ENCODE results near the gene INAFM2. TPM values are rescaled to one million over a fixed set of nuclear protein-coding genes. Genes with fewer than 3 reads are reported as not detected.

Gene INAFM2
- polyA plus RNA-seq, 2 of the 4 experiments (the other 2 are of a cell fraction), result 2.8 to 3.8 TPM

DNA sequence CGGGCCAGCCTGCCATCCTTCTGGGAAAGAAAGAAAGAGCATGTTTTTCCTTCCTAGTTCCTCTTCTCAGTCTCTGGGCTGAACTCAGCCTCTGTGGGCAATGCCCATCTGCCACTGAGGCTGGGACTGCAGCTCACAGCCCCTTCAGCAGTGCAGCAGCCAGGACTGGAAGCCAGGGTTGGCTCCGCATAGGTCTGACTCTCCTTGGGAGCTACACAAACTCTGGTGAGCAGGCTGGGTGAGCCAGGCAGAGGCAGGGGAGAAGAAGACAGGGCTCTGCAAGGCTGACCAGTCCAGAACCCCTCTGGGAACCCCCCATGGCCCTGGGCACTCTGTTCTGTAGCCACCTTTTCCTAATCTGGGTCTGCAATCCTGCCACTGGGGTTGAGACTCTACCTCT is 38.1 kb downstream of the INAFM2 start:
- H3K27ac ChIP-seq, result no peak overlapping the region
- FAIRE-seq (no peak), ATAC-seq (no peak), DNase-seq (ENCODE audit: low read depth in 1 of 2, low spot score in 1 of 2) (no peak)
- TF ChIP-seq, protein P1, sequence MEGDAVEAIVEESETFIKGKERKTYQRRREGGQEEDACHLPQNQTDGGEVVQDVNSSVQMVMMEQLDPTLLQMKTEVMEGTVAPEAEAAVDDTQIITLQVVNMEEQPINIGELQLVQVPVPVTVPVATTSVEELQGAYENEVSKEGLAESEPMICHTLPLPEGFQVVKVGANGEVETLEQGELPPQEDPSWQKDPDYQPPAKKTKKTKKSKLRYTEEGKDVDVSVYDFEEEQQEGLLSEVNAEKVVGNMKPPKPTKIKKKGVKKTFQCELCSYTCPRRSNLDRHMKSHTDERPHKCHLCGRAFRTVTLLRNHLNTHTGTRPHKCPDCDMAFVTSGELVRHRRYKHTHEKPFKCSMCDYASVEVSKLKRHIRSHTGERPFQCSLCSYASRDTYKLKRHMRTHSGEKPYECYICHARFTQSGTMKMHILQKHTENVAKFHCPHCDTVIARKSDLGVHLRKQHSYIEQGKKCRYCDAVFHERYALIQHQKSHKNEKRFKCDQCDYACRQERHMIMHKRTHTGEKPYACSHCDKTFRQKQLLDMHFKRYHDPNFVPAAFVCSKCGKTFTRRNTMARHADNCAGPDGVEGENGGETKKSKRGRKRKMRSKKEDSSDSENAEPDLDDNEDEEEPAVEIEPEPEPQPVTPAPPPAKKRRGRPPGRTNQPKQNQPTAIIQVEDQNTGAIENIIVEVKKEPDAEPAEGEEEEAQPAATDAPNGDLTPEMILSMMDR (IDR thresholded peaks at IDR 0.05), result no peak
- TF ChIP-seq ZFP36 (IDR thresholded peaks at IDR 0.05; ENCODE audit: borderline replicate concordance, partially characterized antibody), result no peak
- no peak for TF ChIP-seq FOSB (CRISPR knock-in tag; IDR thresholded peaks at IDR 0.05)
- TF ChIP-seq MYC (IDR thresholded peaks at IDR 0.05; ENCODE audit: borderline replicate concordance, low read length), result no peak
- TF ChIP-seq PHF8 (IDR thresholded peaks at IDR 0.05; ENCODE audit: borderline replicate concordance, low read depth), result no peak
- TF ChIP-seq RNF2 (IDR thresholded peaks at IDR 0.05; ENCODE audit: borderline replicate concordance, low read depth), result no peak
- ChIA-PET CTCF (interaction anchor here (1.6 to 2.3 kb wide), 2 partner anchors 17 to 61 kb away, joined by 5 to 7 read pairs; no protein-coding TSS in a partner anchor), POLR2A (no interaction called here)
- H3K4me1 ChIP-seq, result no peaks in the 10 kb centered on the region
- no peak overlapping the region for H3K4me3 ChIP-seq
- no peaks in the 10 kb centered on the region for H3K9me3 ChIP-seq
- no peak overlapping the region for H3K4me2 ChIP-seq
- WGBS (ENCODE audit: missing lambda C conversion rate), result 70% methylated on average over 1 of the region's 2 CpGs

DNA sequence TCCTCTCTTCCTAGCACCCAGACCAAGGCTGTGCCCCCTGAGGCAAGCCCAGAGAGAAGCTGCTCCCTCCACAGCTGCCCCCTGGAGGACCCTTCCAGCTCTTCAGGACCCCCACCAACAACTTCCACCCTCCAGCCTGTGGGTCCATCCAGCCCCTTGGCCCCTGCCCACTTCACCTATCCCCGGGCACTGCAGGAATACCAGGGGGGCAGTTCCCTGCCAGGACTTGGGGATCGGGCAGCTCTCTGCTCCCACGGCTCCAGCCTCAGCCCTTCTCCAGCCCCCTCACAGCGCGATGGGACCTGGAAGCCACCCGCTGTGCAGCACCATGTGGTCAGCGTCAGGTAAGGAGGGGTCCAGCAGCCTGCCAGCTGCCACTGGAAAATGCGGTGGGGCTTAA is 40.1 kb downstream of the INAFM2 start:
- Histone ChIP-seq H3K4me3 (no peak overlapping the region), H3K4me2 (no peak overlapping the region), H3K27ac (no peak overlapping the region), H3K9me3 (no peaks in the 10 kb centered on the region), H3K4me1 (0 out of 3 replicates have a peak, but pooled peaks cover 7% of the 10 kb centered on the region)
- CTCF ChIA-PET, result interaction anchor here (0.7 to 9.5 kb wide), 3 partner anchors 21 to 58 kb away, joined by 3 to 135 read pairs (median 5); partner anchors contain the start of gene CCDC9B
- WGBS (ENCODE audit: missing lambda C conversion rate), result 77% methylated on average over 8 of the region's 8 CpGs
- ATAC-seq (no peak), FAIRE-seq (no peak), DNase-seq (ENCODE audit: low read depth in 1 of 2, low spot score in 1 of 2) (no peak)
- POLR2A ChIA-PET, result no interaction called here
- TF ChIP-seq MAZ (IDR thresholded peaks at IDR 0.05; ENCODE audit: borderline replicate concordance, low read depth, low read length), result no peak
- no peak for TF ChIP-seq RCOR1 (IDR thresholded peaks at IDR 0.05; ENCODE audit: low read depth, low read length)
- TF ChIP-seq RAD21 (conservative IDR thresholded peaks at IDR 0.05 in 1 of 2, IDR thresholded peaks at IDR 0.05 in 1 of 2), result no peak
- TF ChIP-seq ZC3H11A (IDR thresholded peaks at IDR 0.05), result no peak
- TF ChIP-seq EP300 (IDR thresholded peaks at IDR 0.05), result no peak

DNA sequence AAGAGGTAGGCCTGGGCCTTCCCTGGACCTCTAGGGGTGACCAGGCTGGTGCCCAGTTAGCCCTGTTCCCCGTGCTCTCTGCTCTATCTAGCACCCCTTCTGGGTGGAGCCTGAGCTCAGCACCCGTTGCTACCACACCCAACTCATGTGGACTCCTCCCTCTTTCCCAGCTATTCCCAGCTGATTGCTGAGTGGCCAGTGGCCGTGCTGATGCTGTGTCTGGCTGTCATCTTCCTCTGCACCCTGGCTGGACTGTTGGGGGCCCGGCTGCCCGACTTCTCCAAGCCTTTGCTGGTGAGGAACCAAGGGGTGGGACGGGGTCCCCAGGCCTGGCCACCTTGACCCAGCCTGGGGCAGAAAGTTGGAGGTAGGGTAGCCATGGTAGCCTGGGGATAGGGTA is 40.8 kb downstream of the INAFM2 start:
- FAIRE-seq, result no peak

More for the DNA sequence above, 40.8 kb downstream of the INAFM2 start:
- Histone ChIP-seq H3K4me1 (0 out of 3 replicates have a peak, but pooled peaks cover 7% of the 10 kb centered on the region), H3K4me2 (no peak overlapping the region), H3K9me3 (no peaks in the 10 kb centered on the region), H3K4me3 (no peak overlapping the region), H3K27ac (no peak overlapping the region)
- CTCF ChIA-PET, result interaction anchor here (0.7 to 9.5 kb wide), 7 partner anchors 12 to 81 kb away, joined by 3 to 135 read pairs (median 4); partner anchors contain the start of genes ANKRD63 and CCDC9B
- ATAC-seq, result no peak
- 20% methylated on average over 1 of the region's 6 CpGs for WGBS (ENCODE audit: missing lambda C conversion rate)
- POLR2A ChIA-PET, result no interaction called here
- TF ChIP-seq MAZ (IDR thresholded peaks at IDR 0.05; ENCODE audit: borderline replicate concordance, low read depth, low read length) (no peak), FOSB (CRISPR knock-in tag; IDR thresholded peaks at IDR 0.05) (no peak), HDAC2 (IDR thresholded peaks at IDR 0.05) (no peak), SREBF2 (IDR thresholded peaks at IDR 0.05) (no peak), RFX5 (IDR thresholded peaks at IDR 0.05) (no peak), KDM1A (IDR thresholded peaks at IDR 0.05; ENCODE audit: low read depth) (no peak), SMC3 (IDR thresholded peaks at IDR 0.05) (no peak), ESRRA (IDR thresholded peaks at IDR 0.05; ENCODE audit: borderline replicate concordance, low read length) (no peak), POLR2A (IDR thresholded peaks at IDR 0.05; ENCODE audit: low read length) (no peak), JUNB (IDR thresholded peaks at IDR 0.05) (no peak)
- TF ChIP-seq, protein P1 (IDR thresholded peaks at IDR 0.05), result no peak
- TF ChIP-seq, protein P2, sequence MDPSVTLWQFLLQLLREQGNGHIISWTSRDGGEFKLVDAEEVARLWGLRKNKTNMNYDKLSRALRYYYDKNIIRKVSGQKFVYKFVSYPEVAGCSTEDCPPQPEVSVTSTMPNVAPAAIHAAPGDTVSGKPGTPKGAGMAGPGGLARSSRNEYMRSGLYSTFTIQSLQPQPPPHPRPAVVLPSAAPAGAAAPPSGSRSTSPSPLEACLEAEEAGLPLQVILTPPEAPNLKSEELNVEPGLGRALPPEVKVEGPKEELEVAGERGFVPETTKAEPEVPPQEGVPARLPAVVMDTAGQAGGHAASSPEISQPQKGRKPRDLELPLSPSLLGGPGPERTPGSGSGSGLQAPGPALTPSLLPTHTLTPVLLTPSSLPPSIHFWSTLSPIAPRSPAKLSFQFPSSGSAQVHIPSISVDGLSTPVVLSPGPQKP (IDR thresholded peaks at IDR 0.05; ENCODE audit: low read depth, low read length), result no peak
- DNase-seq (ENCODE audit: low read depth in 1 of 2, low spot score in 1 of 2), result no peak
